OCI-LY1 (cell line): ENCODE measurements around the gene BLOC1S5.

Experiments used
- CTCF ChIP-seq: fragments of 200-600 bp; sonication (generic), shearing (Covaris generic); IDR thresholded peaks from 2 replicates; pipeline ENCODE4 v1.5.1; 2017; ENCODE audit warnings: mild to moderate bottlenecking, antibody characterized with exemption, low read length, moderate library complexity, mixed read lengths
- EZH2 ChIP-seq: fragments of 200-600 bp; sonication (generic), shearing (Covaris generic); IDR thresholded peaks from 2 replicates; pipeline ENCODE4 v1.8.0; 2017; ENCODE audit warnings: borderline replicate concordance, mixed run types, mild to moderate bottlenecking, antibody characterized with exemption, low read length, moderate library complexity, mixed read lengths

GRCh38 chr6:8088886-8089285, 24.7 kb upstream of the BLOC1S5 start:
- TF ChIP-seq EZH2, result no peak
- no peak for TF ChIP-seq CTCF
